Measurements from ENCODE around the gene BCL7A. TPM values are rescaled to one million over a fixed set of nuclear protein-coding genes. Genes with fewer than 3 reads are reported as not detected.
A peak's percentile ranks its signal among the peaks of the same experiment; 100 is the strongest.

The BCL7A gene
- total and polyA plus RNA-seq, 2 experiments from 2014 or later = 9.6 to 14.9 TPM

- no peaks in the 10 kb centered on the region for H3K9me3 ChIP-seq (ENCODE audit: low read depth)
- H3K4me3 ChIP-seq = peak overlapping the region; percentile 86
- H2AFZ ChIP-seq = no peak overlapping the region
- peaks cover 41% of the 10 kb centered on the region for H3K4me1 ChIP-seq (ENCODE audit: insufficient read depth)
- peaks cover 72% of the 10 kb centered on the region for H3K79me2 ChIP-seq
- no peak for DNase-seq (ENCODE audit: low spot score)
- no peak for TF ChIP-seq EZH2 (IDR thresholded peaks at IDR 0.05; ENCODE audit: borderline replicate concordance)
- no peak for TF ChIP-seq CTCF (IDR thresholded peaks at IDR 0.05; ENCODE audit: poor library complexity)
- TF ChIP-seq EZH2phosphoT487 (IDR thresholded peaks at IDR 0.05; ENCODE audit: low read depth, severe bottlenecking, unreplicated experiment) = no peak
- H3K9me2 ChIP-seq (replicated peaks; ENCODE audit: insufficient read depth) = no peaks in the 10 kb centered on the region
- peak overlapping the region; percentile 97 for H3K4me2 ChIP-seq
- H3K27me3 ChIP-seq = no peaks in the 10 kb centered on the region
- 86% methylated on average over 9 of the region's 9 CpGs for WGBS (ENCODE audit: low lambda C conversion rate, missing lambda C conversion rate)
- H3K36me3 ChIP-seq (replicated peaks; ENCODE audit: insufficient read depth, low read depth) = no peaks in the 10 kb centered on the region
- H3K27ac ChIP-seq = peak overlapping the region; percentile 81
- peaks cover 19% of the 10 kb centered on the region for H4K20me1 ChIP-seq (ENCODE audit: insufficient read depth, poor library complexity, severe bottlenecking)
Measured at GRCh38 chr12:122081083-122081696, 59.5 kb downstream of the BCL7A start.

- Histone ChIP-seq H3K9me2 (replicated peaks; ENCODE audit: insufficient read depth) (no peaks in the 10 kb centered on the region), H3K4me1 (ENCODE audit: insufficient read depth) (peaks cover 41% of the 10 kb centered on the region), H2AFZ (no peak overlapping the region), H3K36me3 (replicated peaks; ENCODE audit: insufficient read depth, low read depth) (no peaks in the 10 kb centered on the region), H3K9me3 (ENCODE audit: low read depth) (no peaks in the 10 kb centered on the region), H3K27me3 (no peaks in the 10 kb centered on the region), H3K4me2 (peak overlapping the region; percentile 97), H3K79me2 (peaks cover 78% of the 10 kb centered on the region), H3K4me3 (no peak overlapping the region), H3K27ac (peak overlapping the region; percentile 81), H4K20me1 (ENCODE audit: insufficient read depth, poor library complexity, severe bottlenecking) (peaks cover 19% of the 10 kb centered on the region)
- no peak for TF ChIP-seq CTCF (IDR thresholded peaks at IDR 0.05; ENCODE audit: poor library complexity)
- peak; percentile 38 for DNase-seq (ENCODE audit: low spot score)
- WGBS (ENCODE audit: low lambda C conversion rate, missing lambda C conversion rate) = 38% methylated on average over 7 of the region's 7 CpGs
Measured at GRCh38 chr12:122081697-122082221, 60.1 kb downstream of the BCL7A start.

GRCh38 chr12:122082621-122083356 lies 61.1 kb downstream of the BCL7A start:
- peak overlapping the region; percentile 97 for H3K4me2 ChIP-seq
- no peaks in the 10 kb centered on the region for H3K27me3 ChIP-seq
- DNase-seq (ENCODE audit: low spot score) = no peak
- no peak overlapping the region for H2AFZ ChIP-seq
- H3K9me3 ChIP-seq (ENCODE audit: low read depth) = no peaks in the 10 kb centered on the region
- H3K36me3 ChIP-seq (replicated peaks; ENCODE audit: insufficient read depth, low read depth) = no peaks in the 10 kb centered on the region
- peaks cover 87% of the 10 kb centered on the region for H3K79me2 ChIP-seq
- H3K4me3 ChIP-seq = no peak overlapping the region
- 83% methylated on average over 6 of the region's 6 CpGs for WGBS (ENCODE audit: low lambda C conversion rate, missing lambda C conversion rate)
- no peak for TF ChIP-seq CTCF (IDR thresholded peaks at IDR 0.05; ENCODE audit: poor library complexity)
- TF ChIP-seq EZH2 (IDR thresholded peaks at IDR 0.05; ENCODE audit: borderline replicate concordance) = no peak
- TF ChIP-seq EZH2phosphoT487 (IDR thresholded peaks at IDR 0.05; ENCODE audit: low read depth, severe bottlenecking, unreplicated experiment) = no peak
- peaks cover 19% of the 10 kb centered on the region for H4K20me1 ChIP-seq (ENCODE audit: insufficient read depth, poor library complexity, severe bottlenecking)
- H3K9me2 ChIP-seq (replicated peaks; ENCODE audit: insufficient read depth) = no peaks in the 10 kb centered on the region
- peak overlapping the region; percentile 81 for H3K27ac ChIP-seq
- H3K4me1 ChIP-seq (ENCODE audit: insufficient read depth) = peaks cover 39% of the 10 kb centered on the region

All from hepatocyte (in vitro differentiated cells).